Measurements from ENCODE around the gene MOSPD3. TPM values are rescaled to one million over a fixed set of nuclear protein-coding genes. Genes with fewer than 3 reads are reported as not detected.

The MOSPD3 gene, protein sequence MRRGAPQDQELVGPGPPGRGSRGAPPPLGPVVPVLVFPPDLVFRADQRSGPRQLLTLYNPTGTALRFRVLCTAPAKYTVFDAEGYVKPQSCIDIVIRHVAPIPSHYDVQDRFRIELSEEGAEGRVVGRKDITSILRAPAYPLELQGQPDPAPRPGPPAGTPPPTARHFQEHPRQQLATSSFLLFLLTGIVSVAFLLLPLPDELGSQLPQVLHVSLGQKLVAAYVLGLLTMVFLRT
- 18.2 and 23.9 TPM in 2 replicates for total RNA-seq

DNA sequence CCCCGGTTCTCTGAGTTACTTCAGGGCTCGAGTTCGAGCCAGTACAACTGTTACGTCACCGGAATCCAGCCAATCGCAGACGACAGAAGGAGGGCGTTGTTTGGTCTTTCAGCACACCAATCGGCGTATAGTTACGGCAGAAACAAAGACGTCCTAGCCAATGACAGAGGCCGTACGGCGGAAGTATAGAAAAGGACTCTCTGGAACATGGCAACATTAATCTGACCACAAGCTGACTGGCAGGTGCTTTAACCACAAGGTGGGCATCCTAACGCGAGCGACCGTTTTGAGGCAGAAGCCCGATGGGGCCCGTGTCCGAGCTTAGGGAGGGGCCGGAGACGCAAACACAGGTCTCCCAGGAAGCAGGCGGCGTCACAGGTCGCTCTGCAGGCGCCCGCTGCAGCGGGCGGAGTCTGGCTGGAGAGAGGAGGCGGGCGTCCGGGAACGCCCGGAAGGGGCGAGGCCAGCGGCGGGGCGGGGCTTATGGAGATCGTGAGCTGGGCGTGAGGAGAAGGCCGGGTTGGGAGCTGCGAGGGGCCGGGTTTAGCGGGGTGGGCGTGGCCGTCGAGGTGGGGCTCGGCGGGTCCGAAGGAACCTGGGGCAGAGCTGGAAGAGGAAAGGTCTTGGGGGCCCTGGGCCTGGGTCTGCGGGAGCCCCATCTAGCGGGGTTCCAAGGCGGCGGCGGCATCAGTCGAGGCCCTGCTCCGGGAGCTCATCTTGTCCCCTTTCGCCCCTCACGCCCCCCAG, at the start of gene MOSPD3:
Gene MOSPD3, plus strand, starts transcription at position 558 of the 747 bp plus-strand sequence. CDS start 252 bp downstream, outside the sequence.

DNA sequence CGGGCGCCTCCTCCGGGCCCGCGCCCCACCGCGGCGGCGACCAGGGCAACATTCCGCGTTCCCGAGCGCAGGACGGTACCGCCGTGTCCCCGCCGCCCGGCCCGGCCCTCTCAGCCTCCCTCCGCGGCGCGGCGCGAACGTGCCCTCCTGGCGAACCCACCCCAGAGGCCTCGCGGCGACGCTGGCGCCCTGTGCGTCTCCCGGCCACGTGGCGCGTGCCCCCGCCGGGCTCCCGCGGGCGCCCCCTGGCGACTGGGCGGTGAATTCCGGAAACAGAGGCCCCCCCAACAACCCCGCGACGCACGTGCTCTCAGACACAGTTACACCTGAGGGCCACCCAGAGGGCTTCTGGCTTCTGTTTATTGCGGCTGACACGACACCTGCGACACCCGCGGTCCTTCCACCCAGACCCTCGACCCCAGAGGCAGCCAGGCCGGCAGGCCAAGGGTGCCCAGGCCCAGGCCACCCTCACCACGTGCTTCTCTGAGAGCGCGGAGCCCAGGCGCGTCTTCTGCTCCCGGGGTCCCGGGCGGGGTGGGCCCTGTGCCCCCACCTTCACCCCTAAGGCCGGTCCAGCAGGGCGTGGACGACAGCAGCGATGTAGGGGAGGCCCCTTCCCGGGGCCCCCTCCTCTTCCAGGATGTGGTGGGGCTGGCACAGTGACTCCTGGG, 38.5 kb upstream of the MOSPD3 start, which contains the start of gene SAP25:
Gene SAP25, minus strand, starts transcription at position 210 of the 671 bp plus-strand sequence. Its CDS starts 158 bp downstream, at position 52.

DNA sequence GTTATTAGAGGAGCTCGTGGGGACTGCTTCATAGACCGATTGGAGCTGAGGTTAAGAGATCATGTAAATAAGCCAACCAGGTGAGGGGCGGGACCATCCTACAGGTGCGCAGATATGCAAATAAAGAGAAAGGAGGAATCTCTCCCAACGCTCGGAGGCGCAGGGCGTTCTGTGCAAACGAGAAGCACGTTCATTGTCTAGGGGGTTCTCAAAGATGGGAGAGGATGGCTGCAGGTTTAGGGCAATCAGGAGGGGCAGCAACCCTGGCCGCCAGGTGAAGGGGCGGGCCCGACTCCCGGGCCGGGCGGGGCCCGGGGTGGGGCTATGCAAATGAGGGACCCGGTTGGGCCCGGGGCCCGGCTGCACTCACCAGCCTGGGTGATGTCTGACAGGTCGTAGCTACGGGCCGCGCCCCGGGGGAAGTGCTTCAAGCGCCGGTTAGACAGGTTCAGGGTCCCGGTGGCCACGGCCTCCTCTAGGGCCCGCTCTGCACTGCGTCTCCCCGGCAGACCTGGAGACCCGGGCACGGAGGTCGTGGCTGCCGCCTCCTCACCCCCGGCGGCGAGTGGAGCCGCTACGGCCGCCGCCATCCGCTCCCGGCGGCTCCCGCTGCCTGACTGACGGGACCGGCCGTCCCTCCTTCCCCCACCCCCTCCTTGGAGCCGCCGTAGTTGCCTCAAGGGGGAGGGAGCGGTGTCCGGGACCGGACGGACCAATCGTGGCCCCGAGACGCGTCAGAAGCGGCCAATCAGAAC, 26.7 kb upstream of the MOSPD3 start, which contains the start of gene LRCH4:
Gene LRCH4, minus strand, starts transcription at position 619 of the 755 bp plus-strand sequence. Its CDS starts 29 bp downstream, at position 590.

DNA sequence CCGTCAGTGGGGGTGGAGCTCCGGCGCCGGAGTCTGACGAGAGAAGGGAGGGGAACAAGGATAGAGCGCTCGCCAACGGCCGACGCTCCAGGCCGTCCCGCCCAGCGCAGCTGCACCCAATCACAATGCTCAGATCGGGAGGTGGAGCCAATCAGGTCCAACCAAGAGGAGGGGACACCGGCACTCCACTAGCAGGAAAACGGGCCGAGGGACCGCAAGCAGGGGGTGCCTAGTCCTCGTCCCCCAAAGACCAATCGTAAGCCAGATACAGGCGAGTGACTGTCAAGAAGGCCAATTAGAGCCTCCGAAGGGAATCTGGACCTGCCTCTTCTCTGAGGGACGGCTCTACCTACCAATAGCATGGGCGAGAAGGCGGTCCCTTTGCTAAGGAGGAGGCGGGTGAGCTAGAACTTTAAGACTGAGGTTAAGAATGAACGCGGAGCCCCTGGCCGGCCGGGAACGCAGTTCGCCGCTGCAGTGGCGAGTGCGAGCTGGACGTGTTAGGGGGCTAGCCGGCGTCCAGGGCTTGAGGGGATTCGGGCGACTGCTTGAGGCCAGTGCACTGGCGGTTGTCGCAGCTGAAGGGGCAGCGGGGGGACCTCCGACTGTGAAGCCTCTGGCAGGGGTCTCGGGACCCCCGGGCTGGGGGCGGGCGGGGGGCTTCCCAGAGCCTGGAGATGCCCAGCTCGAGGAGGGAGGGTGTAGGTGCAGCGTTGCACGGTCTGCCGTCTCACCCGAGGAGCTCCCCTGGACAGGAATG, 25.9 kb upstream of the MOSPD3 start, which contains the start of gene FBXO24:
Gene FBXO24, plus strand, starts transcription at position 63 of the 760 bp plus-strand sequence. Its CDS starts 298 bp downstream, at position 361.

DNA sequence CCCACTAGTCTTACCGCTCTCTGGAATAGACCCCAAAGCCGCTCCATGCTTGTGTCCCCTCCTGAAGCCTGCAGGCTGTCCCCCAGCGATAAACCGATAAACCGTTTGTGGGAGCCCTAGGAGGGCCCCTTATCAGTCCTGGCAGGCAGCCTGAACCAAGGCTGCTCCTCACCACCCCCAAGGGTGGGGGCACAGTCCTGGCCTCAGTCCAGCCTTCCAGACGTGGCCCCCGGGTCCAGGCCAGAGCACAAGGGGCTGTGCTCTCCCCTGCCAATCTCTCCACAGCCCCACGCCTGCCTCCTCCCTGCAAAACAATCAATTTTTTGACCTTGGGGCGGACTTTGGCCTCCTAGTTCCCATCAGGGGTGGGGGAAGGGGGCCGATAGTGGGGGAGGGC, 29.1 kb downstream of the MOSPD3 start, which contains the start of gene TFR2:
Gene TFR2, minus strand, starts transcription at position 90 of the 397 bp plus-strand sequence. Its CDS starts 43 bp downstream, at position 47.

DNA sequence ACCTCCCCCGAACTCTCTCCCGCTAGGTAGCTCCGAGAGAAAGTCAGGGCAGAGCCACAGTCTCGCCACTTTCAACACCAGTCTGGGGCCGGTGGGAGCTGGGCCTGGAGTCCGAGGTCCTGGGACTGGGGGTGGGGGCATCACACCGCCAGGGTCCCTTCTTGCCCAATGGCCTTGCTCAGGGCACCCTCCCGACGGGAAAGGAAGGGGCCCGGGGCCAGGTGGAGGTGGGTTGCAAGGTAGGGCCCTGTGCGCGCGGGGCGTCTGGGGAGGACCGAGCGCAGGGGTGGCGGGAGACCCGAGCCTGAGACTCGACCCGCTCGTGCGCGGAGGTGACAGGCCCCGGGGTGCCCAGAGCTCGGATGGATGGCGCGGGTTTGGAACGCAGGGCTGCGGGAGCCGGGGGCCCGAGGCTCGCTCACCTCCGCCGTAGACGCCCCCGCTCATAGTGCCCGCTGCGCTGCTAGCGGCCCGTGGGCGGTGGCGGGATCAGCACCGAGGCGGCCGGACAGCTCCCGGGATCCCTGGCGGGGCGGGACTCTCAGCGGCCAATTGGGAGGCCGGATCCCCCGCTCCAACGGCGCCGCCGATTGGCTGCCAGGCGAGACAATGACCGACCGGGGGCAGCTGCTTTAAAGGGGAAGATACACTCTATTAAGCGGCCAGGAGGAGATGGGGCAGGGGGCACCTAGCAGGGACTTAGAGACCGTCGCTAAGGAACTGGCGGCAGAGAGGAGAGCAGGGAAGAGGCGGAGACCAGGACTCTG, 43.8 kb downstream of the MOSPD3 start, which contains the start of gene ACTL6B:
Gene ACTL6B, minus strand, starts transcription at position 541 of the 767 bp plus-strand sequence. Its CDS starts 94 bp downstream, at position 447.

Other genes starting within 250 kb of the MOSPD3 start
- 4.4 TPM in 1 of 2 replicates, not detected in the other for gene PILRA, start 239.1 kb upstream of the MOSPD3 start, total RNA-seq
- gene ZCWPW1, start 183.8 kb upstream of the MOSPD3 start, total RNA-seq, result 0.52 and 1.8 TPM in 2 replicates
- gene MEPCE, start 182.7 kb upstream of the MOSPD3 start, total RNA-seq, result 27.7 and 35.9 TPM in 2 replicates
- gene PPP1R35, start 176.0 kb upstream of the MOSPD3 start, total RNA-seq, result 15.6 and 33.1 TPM in 2 replicates
- not detected in 2 replicates for gene SPACDR, start 148.3 kb upstream of the MOSPD3 start, total RNA-seq
- gene TSC22D4, start 133.3 kb upstream of the MOSPD3 start, total RNA-seq, result 35.6 and 79.0 TPM in 2 replicates
- 2.2 and 10.5 TPM in 2 replicates for gene NYAP1, start 128.6 kb upstream of the MOSPD3 start, total RNA-seq
- 6.6 and 16.9 TPM in 2 replicates for gene AGFG2, start 73.3 kb upstream of the MOSPD3 start, total RNA-seq
- gene SAP25, start 38.6 kb upstream of the MOSPD3 start, total RNA-seq, result 1.5 TPM in 1 of 2 replicates, not detected in the other
- 36.5 and 119 TPM in 2 replicates for gene LRCH4, start 26.4 kb upstream of the MOSPD3 start, total RNA-seq
- gene FBXO24, start 26.2 kb upstream of the MOSPD3 start, total RNA-seq, result 0.65 and 2.9 TPM in 2 replicates
- gene PCOLCE, start 10.2 kb upstream of the MOSPD3 start, total RNA-seq, result 351 and 978 TPM in 2 replicates
- 0.64 and 1.6 TPM in 2 replicates for gene TFR2, start 29.0 kb downstream of the MOSPD3 start, total RNA-seq
- gene ACTL6B, start 43.9 kb downstream of the MOSPD3 start, total RNA-seq, result not detected in 2 replicates
- gene GNB2, start 61.2 kb downstream of the MOSPD3 start, total RNA-seq, result 283 and 312 TPM in 2 replicates
- gene GIGYF1, start 81.7 kb downstream of the MOSPD3 start, total RNA-seq, result 7.9 and 20.5 TPM in 2 replicates
- 29.5 and 44.6 TPM in 2 replicates for gene POP7, start 93.6 kb downstream of the MOSPD3 start, total RNA-seq
- 0.48 TPM in 1 of 2 replicates, not detected in the other for gene EPO, start 107.9 kb downstream of the MOSPD3 start, total RNA-seq
- not detected in 2 replicates for gene ZAN, start 121.1 kb downstream of the MOSPD3 start, total RNA-seq
- 48.5 and 62.8 TPM in 2 replicates for gene EPHB4, start 215.0 kb downstream of the MOSPD3 start, total RNA-seq
- gene SLC12A9, start 240.2 kb downstream of the MOSPD3 start, total RNA-seq, result 16.4 and 23.3 TPM in 2 replicates